ENCODE results near the gene PRKAR1B. TPM values are rescaled to one million over a fixed set of nuclear protein-coding genes. Genes with fewer than 3 reads are reported as not detected.
A peak's percentile ranks its signal among the peaks of the same experiment; 100 is the strongest.

The PRKAR1B gene
- total and polyA plus RNA-seq, 10 of the 15 experiments (the other 5 are each of a cell fraction or from before 2014, with no cell fraction given) = 1.4 to 45.6 (median 19.3) TPM

DNA sequence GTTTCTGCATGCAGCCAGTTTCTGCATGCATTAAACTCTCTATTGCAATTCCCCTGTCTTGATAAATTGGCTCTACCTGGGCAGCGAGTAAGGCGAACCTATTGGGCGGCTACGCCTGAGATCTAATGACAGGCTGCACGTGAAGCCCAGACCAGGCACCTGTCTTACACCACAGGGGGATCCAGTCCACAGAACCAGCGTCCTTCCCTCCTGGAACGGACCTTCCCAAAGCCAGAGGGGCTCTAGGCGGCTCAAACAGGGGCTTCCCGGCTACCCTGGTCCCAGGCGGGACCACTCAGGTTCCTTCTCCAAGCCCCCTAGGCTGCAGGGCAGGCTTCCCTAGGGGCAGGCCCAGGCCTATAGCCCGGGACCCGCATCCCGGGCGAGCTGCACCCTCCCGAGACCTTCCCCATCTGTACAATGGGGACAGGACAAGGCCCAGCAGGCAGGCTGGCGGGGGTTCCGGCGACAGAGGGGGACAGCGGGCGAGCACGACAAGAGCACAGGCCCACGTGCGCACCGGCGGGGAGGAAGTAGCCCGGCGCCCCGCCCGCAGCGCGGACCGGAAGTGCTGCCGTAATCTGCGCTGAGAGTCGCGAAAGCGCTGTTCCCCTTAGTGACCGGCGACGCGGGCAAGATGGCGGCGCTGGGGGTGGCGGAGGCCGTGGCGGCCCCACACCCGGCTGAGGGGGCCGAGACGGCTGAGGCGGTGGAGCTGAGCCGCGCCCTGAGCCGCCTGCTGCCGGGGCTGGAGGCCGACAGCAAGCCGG lies 812 bp downstream of the PRKAR1B start, which contains the start of gene DNAAF5 (continued):
- TF ChIP-seq, protein P1, sequence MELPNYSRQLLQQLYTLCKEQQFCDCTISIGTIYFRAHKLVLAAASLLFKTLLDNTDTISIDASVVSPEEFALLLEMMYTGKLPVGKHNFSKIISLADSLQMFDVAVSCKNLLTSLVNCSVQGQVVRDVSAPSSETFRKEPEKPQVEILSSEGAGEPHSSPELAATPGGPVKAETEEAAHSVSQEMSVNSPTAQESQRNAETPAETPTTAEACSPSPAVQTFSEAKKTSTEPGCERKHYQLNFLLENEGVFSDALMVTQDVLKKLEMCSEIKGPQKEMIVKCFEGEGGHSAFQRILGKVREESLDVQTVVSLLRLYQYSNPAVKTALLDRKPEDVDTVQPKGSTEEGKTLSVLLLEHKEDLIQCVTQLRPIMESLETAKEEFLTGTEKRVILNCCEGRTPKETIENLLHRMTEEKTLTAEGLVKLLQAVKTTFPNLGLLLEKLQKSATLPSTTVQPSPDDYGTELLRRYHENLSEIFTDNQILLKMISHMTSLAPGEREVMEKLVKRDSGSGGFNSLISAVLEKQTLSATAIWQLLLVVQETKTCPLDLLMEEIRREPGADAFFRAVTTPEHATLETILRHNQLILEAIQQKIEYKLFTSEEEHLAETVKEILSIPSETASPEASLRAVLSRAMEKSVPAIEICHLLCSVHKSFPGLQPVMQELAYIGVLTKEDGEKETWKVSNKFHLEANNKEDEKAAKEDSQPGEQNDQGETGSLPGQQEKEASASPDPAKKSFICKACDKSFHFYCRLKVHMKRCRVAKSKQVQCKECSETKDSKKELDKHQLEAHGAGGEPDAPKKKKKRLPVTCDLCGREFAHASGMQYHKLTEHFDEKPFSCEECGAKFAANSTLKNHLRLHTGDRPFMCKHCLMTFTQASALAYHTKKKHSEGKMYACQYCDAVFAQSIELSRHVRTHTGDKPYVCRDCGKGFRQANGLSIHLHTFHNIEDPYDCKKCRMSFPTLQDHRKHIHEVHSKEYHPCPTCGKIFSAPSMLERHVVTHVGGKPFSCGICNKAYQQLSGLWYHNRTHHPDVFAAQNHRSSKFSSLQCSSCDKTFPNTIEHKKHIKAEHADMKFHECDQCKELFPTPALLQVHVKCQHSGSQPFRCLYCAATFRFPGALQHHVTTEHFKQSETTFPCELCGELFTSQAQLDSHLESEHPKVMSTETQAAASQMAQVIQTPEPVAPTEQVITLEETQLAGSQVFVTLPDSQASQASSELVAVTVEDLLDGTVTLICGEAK (IDR thresholded peaks at IDR 0.05; ENCODE audit: borderline replicate concordance) = peak; percentile 91
- TF ChIP-seq, protein P2, sequence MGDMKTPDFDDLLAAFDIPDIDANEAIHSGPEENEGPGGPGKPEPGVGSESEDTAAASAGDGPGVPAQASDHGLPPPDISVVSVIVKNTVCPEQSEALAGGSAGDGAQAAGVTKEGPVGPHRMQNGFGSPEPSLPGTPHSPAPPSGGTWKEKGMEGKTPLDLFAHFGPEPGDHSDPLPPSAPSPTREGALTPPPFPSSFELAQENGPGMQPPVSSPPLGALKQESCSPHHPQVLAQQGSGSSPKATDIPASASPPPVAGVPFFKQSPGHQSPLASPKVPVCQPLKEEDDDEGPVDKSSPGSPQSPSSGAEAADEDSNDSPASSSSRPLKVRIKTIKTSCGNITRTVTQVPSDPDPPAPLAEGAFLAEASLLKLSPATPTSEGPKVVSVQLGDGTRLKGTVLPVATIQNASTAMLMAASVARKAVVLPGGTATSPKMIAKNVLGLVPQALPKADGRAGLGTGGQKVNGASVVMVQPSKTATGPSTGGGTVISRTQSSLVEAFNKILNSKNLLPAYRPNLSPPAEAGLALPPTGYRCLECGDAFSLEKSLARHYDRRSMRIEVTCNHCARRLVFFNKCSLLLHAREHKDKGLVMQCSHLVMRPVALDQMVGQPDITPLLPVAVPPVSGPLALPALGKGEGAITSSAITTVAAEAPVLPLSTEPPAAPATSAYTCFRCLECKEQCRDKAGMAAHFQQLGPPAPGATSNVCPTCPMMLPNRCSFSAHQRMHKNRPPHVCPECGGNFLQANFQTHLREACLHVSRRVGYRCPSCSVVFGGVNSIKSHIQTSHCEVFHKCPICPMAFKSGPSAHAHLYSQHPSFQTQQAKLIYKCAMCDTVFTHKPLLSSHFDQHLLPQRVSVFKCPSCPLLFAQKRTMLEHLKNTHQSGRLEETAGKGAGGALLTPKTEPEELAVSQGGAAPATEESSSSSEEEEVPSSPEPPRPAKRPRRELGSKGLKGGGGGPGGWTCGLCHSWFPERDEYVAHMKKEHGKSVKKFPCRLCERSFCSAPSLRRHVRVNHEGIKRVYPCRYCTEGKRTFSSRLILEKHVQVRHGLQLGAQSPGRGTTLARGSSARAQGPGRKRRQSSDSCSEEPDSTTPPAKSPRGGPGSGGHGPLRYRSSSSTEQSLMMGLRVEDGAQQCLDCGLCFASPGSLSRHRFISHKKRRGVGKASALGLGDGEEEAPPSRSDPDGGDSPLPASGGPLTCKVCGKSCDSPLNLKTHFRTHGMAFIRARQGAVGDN (IDR thresholded peaks at IDR 0.05) = peak; percentile 45; the same call in 1 of the 2 replicates
- TF ChIP-seq BMI1 (IDR thresholded peaks at IDR 0.05; ENCODE audit: borderline replicate concordance) (peak; percentile 74; the same call in 1 of the 2 replicates), PAX8 (IDR thresholded peaks at IDR 0.05) (no peak), RAD21 (IDR thresholded peaks at IDR 0.05; ENCODE audit: insufficient read depth, low read depth, low read length) (no peak), KDM1A (IDR thresholded peaks at IDR 0.05; ENCODE audit: borderline replicate concordance) (no peak), WRNIP1 (IDR thresholded peaks at IDR 0.05; ENCODE audit: borderline replicate concordance, low read depth, low read length) (no peak), HDAC2 (IDR thresholded peaks at IDR 0.05) (no peak), NFYB (IDR thresholded peaks at IDR 0.05; ENCODE audit: insufficient read depth, low read depth, low read length) (no peak), ETV6 (conservative IDR thresholded peaks at IDR 0.05 in 1 of 2, IDR thresholded peaks at IDR 0.05 in 1 of 2; ENCODE audit: borderline replicate concordance in 1 of 2, low read depth in 1 of 2) (no peak), SMAD1 (IDR thresholded peaks at IDR 0.05; ENCODE audit: low read depth, partially characterized antibody) (no peak)
- TF ChIP-seq, protein P3, sequence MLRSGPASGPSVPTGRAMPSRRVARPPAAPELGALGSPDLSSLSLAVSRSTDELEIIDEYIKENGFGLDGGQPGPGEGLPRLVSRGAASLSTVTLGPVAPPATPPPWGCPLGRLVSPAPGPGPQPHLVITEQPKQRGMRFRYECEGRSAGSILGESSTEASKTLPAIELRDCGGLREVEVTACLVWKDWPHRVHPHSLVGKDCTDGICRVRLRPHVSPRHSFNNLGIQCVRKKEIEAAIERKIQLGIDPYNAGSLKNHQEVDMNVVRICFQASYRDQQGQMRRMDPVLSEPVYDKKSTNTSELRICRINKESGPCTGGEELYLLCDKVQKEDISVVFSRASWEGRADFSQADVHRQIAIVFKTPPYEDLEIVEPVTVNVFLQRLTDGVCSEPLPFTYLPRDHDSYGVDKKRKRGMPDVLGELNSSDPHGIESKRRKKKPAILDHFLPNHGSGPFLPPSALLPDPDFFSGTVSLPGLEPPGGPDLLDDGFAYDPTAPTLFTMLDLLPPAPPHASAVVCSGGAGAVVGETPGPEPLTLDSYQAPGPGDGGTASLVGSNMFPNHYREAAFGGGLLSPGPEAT (IDR thresholded peaks at IDR 0.05; ENCODE audit: low read depth) = no peak
- TF ChIP-seq, protein P4, sequence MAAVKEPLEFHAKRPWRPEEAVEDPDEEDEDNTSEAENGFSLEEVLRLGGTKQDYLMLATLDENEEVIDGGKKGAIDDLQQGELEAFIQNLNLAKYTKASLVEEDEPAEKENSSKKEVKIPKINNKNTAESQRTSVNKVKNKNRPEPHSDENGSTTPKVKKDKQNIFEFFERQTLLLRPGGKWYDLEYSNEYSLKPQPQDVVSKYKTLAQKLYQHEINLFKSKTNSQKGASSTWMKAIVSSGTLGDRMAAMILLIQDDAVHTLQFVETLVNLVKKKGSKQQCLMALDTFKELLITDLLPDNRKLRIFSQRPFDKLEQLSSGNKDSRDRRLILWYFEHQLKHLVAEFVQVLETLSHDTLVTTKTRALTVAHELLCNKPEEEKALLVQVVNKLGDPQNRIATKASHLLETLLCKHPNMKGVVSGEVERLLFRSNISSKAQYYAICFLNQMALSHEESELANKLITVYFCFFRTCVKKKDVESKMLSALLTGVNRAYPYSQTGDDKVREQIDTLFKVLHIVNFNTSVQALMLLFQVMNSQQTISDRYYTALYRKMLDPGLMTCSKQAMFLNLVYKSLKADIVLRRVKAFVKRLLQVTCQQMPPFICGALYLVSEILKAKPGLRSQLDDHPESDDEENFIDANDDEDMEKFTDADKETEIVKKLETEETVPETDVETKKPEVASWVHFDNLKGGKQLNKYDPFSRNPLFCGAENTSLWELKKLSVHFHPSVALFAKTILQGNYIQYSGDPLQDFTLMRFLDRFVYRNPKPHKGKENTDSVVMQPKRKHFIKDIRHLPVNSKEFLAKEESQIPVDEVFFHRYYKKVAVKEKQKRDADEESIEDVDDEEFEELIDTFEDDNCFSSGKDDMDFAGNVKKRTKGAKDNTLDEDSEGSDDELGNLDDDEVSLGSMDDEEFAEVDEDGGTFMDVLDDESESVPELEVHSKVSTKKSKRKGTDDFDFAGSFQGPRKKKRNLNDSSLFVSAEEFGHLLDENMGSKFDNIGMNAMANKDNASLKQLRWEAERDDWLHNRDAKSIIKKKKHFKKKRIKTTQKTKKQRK (IDR thresholded peaks at IDR 0.05; ENCODE audit: low read depth, low read length) = no peak

Data from GM12878 (cell line).